ENCODE results near the gene RNF10.

DNA sequence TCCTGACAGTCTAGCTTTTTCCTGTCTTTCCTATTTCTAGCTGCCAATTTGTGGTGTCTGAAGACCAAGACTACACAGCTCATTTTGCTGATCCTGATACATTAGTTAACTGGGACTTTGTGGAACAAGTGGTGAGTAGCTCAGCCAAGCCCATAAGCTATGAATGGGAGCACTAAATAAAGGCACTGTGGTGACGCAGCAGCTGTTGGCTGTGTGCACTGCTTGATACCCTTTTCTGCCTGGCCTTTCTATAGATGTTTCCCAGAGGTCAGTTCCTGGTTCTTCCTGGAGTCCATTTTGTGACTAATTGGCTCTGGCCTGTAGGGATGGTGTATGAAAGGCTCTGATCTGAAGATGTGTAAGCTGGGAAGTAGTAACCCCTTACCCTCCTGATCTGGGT, 20.5 kb downstream of the RNF10 start:
- no peak for TF ChIP-seq POLR2AphosphoS5 (IDR thresholded peaks at IDR 0.05)
- TF ChIP-seq, protein P1, sequence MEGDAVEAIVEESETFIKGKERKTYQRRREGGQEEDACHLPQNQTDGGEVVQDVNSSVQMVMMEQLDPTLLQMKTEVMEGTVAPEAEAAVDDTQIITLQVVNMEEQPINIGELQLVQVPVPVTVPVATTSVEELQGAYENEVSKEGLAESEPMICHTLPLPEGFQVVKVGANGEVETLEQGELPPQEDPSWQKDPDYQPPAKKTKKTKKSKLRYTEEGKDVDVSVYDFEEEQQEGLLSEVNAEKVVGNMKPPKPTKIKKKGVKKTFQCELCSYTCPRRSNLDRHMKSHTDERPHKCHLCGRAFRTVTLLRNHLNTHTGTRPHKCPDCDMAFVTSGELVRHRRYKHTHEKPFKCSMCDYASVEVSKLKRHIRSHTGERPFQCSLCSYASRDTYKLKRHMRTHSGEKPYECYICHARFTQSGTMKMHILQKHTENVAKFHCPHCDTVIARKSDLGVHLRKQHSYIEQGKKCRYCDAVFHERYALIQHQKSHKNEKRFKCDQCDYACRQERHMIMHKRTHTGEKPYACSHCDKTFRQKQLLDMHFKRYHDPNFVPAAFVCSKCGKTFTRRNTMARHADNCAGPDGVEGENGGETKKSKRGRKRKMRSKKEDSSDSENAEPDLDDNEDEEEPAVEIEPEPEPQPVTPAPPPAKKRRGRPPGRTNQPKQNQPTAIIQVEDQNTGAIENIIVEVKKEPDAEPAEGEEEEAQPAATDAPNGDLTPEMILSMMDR (IDR thresholded peaks at IDR 0.05): no peak

Data from stomach (tissue), 4 donors.